GM23248 (cell line): Measurements from ENCODE around the gene SUSD4.

Source experiments
- EZH2 ChIP-seq: fragments of 200-600 bp; sonication (generic); IDR thresholded peaks from 2 replicates; pipeline ENCODE4 v1.6.1; 2018; ENCODE audit warnings: antibody characterized with exemption, mild to moderate bottlenecking; ENCODE audit not compliant: insufficient read depth, poor library complexity, severe bottlenecking
- EZH2phosphoT487 ChIP-seq: fragments of 200-600 bp; sonication (generic); IDR thresholded peaks from 2 replicates; pipeline ENCODE4 v1.6.1; 2018; ENCODE audit warnings: antibody characterized with exemption, moderate library complexity, mild to moderate bottlenecking, low read depth; ENCODE audit not compliant: insufficient read depth

- TF ChIP-seq EZH2phosphoT487, result no peak
- no peak for TF ChIP-seq EZH2
These were observed 43.0 kb downstream of the SUSD4 start for GRCh38 chr1:223320959-223321358.
